Femur (tissue), 1 donor: ENCODE measurements around the gene PALLD.

Source experiments
- DNase-seq: peaks from one replicate; pipeline ENCODE4 v3.0.0-alpha.2; 2017

PALLD gene

DNA sequence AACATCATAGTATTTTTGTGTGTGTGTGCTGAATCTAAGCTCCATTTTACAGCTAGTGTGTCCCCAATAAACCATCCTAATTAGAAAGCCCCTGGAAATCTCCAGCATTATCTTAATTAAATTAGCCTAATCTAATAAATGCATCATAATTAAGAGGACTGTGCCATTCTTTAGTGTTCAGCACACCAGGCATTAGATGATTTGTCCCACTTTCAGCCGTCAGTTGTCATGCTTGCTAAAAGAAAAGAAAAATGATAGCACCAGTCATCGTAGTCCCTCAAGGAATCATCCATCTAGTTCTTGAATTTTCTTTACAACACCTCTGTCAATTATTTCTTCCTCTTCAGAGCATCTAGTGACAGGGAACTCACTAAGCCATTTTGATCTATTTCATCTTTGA, 155.9 kb downstream of the PALLD start:
- no peak for DNase-seq

DNA sequence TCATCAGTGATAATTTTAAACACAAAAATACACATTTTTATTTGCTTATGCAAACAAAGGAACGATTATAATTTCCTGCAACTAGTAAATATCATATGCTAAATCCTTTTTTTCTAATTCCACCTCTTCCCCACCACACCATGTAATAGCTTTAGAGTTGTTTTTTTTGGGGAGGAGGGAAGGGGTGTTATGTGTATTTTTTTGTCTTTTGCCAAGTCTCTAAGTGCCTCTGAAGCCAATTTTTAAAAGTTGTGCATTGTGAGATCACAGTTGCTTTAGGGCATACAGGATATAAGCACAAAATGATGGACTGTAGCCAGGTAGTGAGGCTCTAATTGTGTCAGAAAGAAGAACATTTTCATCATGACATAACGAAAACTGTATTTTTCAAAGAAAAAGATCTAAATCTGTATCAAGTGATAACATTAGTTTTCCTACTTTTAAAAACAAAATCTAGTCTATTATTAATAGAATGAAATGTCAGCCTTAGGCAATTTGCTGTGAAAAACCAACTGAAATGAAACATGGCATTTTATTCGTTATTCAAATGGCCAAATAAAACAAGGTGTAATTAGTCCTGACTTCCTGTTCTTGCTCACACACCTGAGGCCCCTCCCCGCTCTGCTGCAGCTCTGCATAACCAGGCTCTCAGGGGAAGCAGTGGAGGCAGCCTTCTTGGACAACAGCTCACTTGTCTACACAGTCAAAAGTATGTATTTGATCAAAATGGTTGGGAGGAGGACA, 157.4 kb downstream of the PALLD start:
- no peak for DNase-seq

DNA sequence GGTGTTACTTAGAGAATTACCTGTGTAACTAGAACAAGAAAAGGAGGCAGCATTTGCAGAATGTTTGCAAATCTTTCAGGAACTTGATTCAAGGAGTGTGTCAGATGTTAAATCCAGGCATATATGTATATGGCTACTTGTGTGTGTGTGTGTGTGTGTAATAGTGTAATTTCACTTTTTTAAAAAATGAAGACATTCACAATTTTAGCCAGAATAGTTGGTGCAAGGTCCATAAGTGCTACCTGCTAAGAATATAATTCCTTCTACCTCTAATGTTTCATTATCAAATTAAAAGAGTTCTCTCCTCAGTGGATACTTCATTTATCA, 158.0 kb downstream of the PALLD start:
- DNase-seq = no peak

GRCh38 chr4:168655182-168655581, 158.3 kb downstream of the PALLD start:
- DNase-seq = no peak

DNA sequence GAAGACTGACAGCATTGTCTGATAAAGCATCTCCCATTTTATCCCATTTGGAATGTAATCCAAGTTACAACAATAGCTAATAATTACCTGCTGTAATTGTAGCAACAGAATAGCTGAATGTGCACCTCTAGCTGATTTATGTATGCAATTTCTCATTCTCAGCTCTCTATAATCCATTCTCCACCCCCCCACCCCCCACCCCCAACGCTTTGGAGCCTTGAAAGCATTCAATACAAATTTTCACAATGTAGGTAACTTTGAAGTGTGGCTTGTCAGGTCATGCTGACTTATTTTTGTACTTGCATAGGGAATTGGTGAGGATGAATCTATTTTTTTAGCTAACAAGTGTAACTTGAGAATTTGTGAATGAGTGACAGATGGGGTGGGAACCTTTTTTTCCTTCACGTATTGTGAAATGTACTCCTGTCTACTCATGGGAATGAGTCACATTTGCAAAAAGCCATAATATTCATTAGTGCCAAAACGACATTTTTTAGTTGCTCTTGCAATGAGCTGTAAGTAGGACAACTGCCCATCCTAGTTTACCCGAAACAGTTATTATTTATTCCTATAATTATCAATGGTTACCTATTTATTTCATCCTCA, 159.3 kb downstream of the PALLD start:
- no peak for DNase-seq

DNA sequence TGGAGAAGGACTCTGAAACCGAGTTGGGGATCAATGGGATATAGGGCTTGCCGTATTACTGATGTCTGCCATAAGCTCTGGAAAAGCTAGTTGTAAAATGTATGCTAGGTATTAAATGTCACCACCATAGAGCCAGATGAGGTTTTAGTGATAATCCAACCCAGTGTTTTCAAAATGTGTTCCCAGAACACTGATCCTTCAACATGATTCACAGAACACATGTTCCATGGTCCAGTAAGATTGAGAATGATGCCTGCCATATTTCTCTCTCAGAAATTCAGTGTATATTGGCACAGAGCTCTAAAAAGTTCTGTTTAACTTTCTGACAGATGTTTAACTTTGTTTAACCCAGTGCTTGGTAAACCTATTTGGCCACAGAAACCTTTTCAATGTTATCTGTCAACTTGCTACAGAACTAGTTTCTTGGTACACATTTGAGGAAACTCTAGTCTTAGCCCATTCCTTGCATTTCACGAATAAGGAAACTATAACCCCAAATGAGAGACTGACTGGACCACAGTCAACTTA, 160.2 kb downstream of the PALLD start:
- DNase-seq = no peak

DNA sequence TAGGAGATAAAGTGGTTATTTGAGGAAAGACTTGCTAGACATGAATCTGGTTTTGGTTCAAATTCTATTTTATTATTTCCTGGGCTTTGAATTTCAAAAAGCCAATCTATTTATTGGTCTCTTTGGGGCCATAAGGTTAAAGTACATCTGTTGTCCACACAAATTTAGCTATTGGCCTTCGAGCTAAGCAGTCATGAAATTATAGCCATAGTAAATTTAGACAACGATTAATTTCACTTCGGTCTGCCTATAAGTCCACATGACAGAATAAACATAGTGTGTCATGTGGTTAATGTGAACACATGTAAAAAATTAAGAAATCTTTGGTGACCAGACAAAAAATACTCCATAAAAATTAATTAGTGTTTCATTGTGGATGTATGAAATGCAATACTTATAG, 161.9 kb downstream of the PALLD start:
- DNase-seq = no peak

DNA sequence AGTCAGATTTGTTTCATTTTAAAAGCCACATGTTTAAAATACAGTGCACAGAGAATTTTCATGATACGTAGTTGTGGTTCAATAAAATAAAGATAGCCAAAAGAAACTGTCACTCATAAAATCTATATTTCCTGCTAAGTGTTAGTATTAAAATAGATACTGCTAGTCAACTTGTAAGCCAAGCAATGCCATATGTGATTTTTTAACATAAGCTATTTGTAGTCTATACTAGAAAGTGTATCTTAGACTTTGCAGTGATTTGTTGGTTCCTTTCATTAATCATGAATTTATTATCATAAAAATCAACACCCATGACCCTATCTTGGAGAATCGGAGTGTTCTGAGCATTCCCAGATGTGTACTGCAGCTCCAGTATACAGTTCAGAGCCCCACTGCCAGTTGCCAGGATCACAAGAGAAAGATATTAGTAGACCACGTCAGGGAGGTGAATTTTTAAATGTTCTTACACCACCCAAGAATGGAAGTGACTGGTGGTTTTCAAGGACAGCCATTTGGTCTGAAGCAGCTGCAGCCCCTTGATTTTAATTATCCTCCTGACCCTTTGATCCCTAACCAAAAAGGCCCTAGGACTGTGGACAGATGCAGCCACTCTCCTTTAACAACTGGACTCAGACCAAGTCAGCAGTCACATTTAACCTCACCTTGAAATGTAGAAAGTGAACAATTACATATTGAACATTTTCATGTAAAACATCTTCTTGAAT, 163.1 kb downstream of the PALLD start:
- DNase-seq = no peak

DNA sequence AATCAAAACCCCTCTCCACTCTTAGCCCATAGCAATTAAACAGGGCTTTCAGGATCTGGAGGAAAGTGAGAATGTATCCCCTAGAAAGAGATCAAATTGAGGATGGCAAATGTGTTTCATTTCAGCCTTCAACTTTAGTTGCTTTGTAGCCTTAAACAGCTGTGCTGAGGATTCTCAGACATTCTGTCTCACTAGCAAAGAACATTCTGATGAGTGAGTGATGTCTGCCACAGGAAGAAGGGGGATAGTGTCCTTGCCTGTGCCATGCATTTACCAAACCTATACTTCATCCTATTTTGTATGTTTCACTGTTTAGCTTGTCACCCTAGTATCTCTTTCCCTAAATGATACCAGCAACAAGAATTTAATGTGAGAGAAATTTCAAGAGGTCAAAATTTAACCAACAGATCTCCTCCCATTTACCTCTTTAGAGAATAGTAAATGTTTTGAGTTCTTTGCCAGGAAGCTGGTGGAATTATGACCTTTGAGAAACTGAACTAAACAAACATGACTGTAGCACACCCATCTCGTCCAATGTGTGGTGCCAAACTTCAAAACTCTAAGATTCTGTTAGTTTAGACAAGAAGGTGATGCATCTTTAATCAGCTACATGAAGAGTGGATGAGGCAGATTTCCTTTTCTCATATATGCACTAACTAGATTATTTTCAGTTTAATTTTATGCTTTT, 165.6 kb downstream of the PALLD start:
- no peak for DNase-seq

DNA sequence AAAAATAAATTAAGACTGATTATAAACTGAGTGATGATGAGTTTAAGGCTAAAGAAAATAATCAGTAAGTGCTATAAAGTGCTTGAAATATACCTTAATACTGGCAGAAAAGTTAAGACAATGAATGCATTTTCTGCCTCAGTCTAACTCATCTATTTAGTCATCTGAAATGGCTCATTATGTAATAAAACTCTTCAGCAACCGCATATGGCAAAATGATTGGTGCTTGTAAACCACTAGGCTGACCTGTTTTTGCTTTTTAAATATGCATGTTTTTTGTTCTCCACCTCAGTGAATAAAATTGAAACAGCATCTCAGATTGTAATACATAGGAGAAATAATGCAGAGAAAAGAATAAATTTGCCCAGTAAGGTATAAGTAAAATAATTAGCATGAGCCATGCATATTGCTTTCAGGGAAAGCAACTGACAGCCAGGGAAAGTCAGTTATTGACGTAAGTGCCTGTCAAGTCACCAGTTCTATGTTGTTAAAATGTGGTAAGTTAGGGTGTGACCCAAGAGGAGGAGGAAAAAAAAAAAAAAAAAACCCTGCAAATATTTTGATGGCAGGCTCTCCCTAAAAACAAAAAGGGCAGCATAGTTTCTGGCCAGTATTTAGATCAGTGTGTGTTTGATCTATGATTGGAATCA, 167.5 kb downstream of the PALLD start:
- DNase-seq = no peak

GRCh38 chr4:168666531-168666930, 169.7 kb downstream of the PALLD start:
- DNase-seq = no peak

DNA sequence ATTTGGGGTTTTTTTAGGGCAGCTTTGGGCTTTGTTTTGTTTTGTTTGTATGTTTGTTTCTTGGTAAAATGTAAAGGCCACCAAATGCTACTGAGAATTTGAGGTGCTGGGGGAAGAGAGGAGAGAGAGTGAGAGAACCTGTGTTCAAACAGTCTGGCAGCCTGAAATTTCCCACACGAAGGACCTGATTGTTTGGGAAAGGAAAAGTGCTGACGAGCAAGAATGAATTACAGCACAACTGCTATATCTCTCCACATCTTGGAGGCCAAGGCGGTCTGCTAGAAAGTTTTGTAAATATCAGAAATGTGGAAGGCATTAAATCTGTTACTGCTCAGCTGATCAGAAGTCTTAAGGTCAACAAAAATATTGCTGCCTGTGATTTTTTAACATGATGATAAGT, 170.5 kb downstream of the PALLD start:
- DNase-seq = peak; percentile 41

- DNase-seq = no peak
These were observed 171.1 kb downstream of the PALLD start for GRCh38 chr4:168667921-168668320.

- no peak for DNase-seq
These were observed 176.6 kb downstream of the PALLD start for GRCh38 chr4:168673476-168673875.

DNA sequence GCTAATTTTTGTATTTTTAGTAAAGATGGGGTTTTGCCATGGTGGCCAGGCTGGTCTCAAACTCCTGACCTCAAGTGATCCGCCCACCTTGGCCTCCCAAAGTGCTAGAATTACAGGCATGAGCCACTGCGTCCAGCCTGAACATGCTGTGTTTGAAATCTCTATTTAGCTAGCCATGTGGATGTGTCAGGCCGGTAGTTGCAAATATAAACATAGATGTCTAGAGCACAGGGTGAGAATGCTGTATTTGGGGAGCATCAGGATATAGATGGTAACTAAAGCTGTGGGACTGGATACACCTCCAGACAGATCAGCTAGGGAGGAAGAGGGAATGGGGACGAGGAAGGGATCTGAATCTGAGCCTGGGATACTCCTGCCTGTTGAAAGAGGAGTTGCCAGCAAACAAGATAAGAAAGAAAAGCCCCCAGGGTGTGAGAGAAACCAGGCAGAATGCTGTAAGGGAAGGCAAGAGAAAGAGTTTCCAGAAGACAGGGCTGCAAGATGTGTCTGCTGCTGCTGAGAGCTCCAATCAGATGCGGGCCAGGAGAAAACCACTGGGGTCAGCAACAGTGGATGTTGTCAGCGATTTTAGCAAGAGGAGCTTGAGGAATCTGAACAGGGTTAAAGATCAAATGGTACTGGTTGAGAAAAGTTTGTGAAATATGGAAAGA, 177.4 kb downstream of the PALLD start:
- no peak for DNase-seq

GRCh38 chr4:168674866-168675265, 178.0 kb downstream of the PALLD start:
- DNase-seq = no peak

GRCh38 chr4:168677063-168677462, 180.2 kb downstream of the PALLD start:
- no peak for DNase-seq

DNA sequence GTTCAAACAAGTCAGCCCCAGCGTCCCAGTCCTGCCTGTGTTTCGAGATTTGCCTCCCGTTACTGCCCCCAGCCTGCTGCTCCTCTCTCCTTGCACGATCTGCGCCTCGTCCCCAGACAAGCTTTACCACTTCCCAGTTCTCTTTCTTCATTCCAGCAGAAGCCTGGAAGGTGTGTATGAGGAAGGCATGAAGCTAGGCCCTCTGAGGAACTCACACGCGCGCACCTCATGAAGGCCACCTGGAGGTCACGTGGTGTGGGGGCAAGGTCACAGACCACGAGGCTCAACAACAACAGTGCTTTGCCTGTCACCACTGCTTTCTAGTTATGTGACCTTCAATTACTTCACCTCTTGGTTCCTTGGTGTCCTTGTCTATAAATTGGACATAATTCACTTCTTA, 181.0 kb downstream of the PALLD start:
- no peak for DNase-seq

- DNase-seq = no peak
These were observed 182.0 kb downstream of the PALLD start for GRCh38 chr4:168678751-168679366.

- no peak for DNase-seq
These were observed 182.5 kb downstream of the PALLD start for GRCh38 chr4:168679397-168679796.

GRCh38 chr4:168679819-168680218, 183.0 kb downstream of the PALLD start:
- no peak for DNase-seq
